Hepatic stellate cell (primary cell): ENCODE data around the gene RABL3.
"Not testable (repeated sequence)": the region's sequence is repeated elsewhere in the genome, so short reads cannot be mapped to it uniquely, and the experiment has no call there.

Experiments used
- DNase-seq: peaks from one replicate; pipeline ENCODE4 v3.0.0; 2011; ENCODE audit warnings: low spot score

The RABL3 gene

DNA sequence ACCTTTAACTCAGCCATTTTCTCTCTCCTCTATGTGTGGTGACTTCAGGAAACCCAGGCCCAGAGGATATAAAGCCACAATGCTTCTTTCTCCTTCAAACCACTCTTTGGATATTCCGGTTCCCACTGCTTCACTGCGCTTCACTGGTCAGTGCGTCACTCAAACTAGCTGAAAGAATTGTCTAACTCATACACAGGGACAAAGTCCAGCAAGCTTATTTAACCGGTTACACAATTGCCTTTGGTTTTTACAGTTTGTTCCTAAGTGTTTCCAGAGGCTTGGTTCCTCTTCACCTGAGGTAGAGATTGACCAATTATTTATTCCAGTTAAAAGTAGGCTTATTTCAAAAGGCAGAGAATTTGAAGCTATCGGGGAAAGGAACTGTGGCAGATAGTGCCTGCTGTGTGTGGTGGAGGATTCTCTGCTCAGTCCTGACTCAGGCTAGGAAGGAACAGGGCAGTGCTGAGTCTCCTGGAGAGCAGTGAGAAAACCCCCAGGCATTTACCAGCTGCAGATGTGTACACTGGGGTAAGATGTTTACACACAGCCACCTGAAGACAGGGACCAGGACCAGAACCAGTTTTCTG is 60.1 kb downstream of the RABL3 start, which contains the start of gene HGD:
HGD (minus strand) TSS at position 145 of the 587 bp plus-strand sequence; CDS start at position 17, 128 bp downstream.
- no peak for DNase-seq

DNA sequence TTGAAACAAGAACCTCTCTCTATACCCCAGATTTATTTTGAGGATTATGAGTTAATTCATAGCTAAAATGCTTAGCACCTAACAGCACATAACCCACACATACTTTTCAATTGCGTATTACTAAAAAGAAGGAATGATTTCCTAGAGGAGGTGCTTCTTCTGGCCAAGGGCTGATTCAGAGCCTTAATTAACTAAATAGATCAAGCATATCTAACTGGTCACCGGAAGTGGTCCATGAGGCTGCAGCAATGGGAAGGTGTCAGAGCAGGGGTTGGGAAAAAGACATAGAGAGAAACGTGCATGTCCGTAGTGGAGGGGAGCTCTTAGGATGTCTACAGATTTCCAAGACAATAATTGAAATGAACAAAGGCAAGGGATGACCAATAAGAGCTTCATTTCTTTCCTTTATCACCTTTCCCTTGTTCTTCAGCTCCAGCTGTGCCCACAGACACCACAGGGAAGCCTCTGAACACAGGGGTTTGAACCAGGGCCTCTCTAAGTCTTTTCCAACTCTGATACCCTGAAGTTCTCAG is 60.7 kb downstream of the RABL3 start:
- no peak for DNase-seq

DNA sequence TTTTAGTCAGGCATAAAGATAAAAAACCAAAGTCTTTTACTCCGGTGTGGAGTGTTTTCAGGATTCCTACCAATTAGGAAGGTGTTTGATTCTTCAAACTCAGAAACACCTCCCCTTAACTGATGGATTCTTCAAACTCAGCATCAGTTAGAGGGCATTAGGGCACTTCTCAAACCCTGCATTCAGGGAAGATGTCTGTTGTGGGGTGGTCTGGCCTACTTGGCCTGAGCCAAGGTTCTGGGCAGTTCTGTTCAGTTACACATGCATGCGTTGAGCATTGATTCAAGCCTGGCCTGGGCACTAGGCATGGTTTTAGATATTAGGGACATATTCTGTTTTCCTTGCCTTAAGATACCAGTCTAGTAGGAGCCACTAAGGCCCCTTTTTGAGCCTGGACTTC is 61.3 kb downstream of the RABL3 start:
- no peak for DNase-seq

DNA sequence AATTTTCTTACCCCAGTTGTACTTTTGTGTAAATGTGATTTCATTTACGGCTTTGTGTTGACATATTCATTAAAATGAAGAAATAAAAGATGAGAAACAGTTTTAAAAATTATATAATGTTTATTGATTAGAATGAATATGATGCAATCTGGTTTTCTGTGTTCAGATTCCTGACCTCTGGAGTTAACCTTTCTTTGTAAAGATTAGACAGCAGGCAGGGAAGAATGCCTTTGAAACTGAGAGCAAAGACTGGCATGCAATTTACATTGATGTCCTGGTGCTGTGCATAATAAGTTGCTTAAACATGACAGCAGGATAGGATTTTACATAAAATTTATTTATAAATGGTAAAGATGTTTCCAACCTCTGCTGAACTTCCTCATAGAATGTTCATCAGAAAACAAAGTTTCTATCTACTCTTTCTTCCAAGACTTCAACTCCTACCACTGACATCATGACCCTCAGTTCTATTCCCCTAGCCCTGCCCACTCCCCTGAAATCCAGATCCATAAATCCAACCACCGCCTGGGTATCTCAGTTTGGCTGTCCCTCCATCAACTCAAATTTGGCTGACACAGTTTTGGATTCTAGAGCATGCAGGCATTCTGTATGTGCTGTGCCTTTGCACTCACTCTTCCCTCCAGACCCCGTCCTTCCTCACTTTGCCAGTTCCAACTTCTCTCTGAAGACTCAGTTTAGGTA is 62.0 kb downstream of the RABL3 start:
- DNase-seq, result no peak

DNA sequence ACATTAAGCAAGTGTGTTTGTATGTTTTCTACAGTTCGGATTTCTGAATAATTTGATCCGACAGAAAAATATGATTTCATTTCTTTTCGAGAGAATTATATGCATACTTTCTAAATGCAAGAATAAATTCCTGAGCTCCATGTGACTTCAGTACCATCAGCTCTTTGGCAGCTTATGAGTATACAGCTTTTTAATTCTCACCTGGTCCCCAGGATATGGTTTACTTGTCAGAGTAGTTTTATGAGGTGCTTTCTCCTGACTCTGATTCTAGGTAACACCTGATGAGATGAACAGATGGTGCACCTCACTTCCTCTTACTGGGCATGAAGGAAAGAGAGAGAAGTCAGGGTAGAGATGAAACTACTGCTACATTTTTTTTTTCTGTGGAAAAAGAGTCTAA is 63.3 kb downstream of the RABL3 start:
- DNase-seq, result no peak

DNA sequence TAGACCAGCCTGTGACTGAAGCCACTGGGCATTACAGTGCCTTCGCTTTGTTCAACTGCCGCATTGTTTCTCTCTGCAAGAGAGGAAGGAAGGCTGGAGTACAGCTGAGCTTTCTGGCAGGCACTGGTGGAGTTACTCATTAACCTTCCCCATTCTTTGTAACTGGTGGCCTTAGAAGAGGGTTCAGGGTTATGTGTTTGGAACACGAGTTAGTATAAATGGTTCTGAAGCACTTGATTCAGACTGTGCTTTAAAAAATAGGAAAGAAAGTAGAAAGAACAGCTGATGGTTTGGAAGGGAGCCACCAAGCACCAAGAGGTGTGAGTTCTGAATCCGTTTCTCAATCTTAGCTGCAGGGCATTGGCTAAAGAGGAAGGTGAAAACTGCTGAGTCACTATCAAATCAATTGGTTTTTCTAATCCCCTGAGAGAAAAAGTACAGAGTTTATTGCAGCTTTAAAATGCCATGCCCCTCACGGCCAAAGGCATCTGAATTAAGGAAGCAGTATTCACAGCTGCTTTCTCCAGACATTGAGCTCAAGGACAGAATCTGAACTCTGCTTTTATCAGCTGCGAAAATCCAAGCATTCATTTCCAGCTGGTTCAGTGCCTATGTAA is 63.9 kb downstream of the RABL3 start:
- DNase-seq, result no peak

DNA sequence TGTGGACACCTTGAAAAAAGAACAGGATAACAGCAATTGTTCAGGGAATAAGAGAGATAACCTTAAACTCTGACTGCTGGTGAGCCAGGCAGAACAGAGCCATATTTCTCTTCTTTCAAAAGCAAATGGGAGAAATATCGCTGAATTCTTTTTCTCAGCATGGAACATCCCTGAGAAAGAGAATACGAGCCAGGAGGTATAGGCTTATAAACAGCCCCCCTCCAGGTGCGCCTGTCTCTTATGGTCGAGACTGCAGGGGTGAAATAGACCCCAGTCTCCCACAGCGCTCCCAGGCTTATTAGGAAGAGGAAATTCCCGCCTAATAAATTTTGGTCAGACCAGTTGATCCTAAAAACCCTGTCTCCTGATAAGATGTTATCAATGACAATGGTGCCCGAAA is 65.1 kb downstream of the RABL3 start:
- not testable (repeated sequence) for DNase-seq

DNA sequence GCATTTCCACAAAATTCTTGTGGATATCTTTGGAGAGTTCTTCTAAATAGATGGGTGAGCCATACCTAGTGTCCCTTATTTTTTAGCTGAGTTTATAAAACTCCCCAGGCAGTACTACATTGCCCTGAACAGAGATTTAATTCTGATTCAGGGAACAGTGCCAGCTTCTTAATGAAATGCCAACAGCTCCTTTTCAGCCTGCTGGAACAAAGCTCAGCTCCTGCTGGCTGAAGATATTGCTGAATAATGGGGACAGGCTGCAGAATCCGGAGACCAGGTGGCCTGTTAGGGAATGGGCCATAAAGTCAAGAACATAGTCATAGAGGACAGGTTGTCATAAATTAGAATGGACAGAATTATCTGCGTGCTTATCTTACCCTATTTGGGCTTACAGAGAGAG is 69.2 kb downstream of the RABL3 start:
- no peak for DNase-seq

DNA sequence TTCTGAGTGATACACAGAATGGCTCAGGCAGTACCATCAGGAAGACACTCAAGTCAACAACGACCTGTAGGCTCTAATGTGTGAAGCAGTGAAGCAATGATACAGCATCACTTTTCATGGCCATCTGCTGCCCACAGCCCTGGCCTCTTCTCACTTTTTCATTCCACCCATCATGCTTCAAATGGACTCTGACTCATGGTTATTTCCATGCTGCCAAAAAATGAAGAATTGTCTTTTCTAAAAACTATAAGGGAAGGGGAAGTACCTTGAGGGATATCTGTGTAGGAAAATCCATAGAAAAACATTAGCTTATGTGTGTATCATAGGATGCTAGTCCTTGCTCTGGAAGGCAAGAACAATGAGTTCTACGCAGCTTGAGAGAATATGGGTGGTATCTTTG is 71.7 kb downstream of the RABL3 start:
- DNase-seq, result no peak

DNA sequence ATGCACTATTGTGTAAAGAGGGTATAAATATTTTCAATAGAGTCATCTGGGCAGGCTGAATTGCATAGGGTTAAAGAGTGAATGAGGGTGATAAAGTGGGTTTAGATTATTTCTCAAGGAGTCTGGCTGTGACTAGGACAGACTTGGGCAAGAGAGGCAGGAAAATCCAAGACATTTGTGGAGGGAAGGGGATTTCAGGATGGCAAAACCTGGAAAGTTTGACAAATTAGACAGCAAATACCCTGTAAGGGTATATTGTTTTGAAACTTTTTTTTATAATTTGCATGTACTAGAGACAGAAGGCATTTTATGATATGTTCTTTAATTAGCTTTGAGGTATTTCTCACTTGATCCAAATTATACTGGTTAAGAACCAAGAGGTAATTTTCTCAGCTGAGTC is 77.4 kb downstream of the RABL3 start:
- DNase-seq, result no peak

DNA sequence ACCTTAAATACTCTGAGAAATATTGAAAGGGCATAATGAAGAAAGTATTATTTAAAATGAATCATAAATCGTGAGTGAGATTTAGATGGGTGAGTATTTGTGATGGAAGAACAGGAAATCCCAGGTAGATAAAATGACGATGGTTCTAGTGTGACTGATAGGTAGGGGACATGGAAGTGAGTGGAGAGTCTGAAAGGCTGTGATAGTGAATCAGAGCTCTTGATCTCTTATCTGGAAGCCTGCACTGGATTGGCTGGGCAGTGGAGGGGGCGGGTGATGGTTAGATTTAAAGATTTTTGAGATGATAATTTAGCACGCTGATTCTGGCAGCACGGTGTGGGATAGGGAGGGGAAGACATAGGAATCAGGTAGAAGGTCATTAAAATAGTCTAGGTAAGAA is 80.4 kb downstream of the RABL3 start:
- DNase-seq, result no peak

DNA sequence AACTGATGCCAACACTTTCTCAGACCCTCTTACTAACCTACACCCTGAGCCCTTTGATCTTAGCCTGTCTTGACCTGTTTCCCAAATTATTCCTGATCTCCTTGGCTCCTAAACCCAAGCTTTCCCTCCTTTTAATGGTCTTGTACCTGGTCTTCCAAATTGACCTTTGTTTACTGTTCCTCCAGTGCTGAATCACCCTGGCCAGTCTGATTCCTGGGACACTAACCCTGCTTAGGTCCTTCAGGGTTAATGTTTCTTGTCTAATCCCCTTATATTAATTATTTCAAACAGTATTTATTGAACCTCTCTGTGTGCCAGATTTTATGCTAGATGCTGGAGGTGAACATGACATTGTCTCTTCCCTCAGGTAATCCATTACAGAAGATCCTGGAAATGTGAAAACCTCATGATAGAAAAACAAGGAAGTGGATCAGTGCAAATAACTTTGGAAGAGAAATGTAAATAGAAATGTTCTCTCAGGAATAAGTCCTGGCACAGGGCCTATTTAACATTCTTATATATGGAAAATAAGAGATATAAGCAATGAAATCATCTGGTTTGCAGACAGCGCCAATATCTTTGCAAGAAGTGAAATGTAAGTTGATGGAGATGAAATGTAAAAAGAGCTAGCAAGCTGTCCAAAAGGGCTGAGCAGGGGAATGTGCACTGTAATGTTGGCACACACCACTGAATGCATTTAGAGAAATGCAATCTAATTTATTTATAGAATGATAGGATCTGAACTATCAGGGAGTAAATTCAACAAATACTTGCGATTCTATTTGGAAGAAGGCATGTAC is 81.0 kb downstream of the RABL3 start:
- DNase-seq, result no peak

DNA sequence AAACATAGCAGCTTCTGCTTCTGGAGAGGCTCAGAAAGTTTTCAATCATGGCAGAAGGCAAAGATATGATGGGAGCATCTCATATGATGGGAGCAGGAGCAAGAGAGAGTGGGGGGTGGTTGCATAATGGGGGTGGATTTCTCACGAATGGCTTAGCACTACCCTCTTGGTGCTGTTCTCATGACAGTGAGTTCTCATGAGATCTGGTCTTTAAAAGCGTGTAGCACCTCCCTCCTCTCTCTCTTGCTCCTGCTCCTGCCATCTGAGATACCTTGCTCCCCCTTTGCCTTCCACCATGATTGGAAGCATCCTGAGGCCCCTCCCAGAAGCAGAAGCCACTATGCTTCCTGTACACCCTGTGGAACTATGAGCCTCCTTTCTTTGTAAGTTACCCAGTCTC is 82.5 kb downstream of the RABL3 start:
- DNase-seq, result no peak

DNA sequence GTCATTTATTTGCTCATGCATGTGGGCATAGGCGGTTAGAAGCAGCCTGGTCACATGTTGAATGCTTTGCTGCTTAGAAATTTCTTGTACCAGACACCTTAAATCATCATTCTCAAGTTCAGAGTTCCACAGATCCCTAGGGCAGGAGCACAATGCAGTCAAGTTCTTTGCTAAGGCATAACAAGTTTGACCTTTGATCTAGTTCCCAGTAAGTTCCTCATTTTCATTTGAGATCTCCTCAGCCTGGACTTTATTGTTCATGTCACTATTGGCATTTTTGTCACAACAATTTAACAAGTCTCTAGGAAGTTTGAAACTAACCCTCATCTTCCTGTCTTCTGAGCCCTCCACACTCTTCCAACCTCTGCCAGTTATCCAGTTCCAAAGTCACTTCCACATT is 83.0 kb downstream of the RABL3 start:
- no peak for DNase-seq

DNA sequence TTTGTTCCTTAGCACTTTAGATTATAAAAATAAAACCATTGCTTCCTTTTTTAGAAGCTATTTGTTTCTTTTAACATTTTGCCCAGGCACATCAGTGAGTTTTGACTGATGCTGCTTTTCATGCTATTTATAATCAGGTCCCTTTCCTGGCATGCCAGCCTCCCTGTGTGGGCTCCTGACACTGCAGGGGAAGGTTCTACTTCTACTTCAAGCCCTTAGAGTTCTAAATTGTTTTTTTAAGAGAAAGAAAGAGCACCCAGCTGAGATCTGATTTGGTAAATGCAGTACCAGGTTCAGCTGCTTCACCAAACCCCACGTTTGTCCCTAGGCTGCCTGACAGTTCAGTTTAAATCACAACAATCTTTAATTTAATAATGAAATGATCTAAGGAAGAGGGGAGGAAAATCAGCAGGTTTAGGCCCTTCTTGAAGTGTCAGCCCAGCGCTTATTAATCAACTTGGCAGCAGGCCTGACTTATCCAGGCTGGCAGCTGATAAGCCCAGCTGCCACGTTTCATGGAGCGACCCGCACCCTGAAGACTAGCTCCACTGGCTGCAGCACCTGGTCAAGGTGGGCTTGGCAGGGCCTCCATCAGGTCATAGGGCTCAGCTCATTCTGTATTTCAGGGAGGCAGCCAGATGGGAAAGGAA is 89.3 kb downstream of the RABL3 start:
- no peak for DNase-seq

DNA sequence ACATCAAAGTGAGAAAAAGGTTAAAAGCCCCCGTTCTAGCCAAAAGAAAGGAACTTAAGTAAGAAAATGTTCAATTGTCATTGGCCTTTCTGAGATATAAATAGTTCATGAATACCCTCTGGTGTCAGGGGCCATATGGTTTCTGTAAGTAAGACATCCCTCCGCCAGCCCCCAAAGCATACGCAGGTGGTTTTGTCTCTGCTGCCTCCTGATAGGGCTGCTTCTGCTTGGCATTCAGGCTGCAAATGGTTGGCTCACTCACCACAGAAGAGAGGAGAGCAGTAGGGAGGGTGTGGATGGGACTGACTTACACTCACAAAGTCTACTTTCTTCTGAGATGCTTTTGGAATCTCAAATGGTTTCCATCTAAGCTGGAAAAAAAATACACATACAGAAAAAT is 90.0 kb downstream of the RABL3 start:
- no peak for DNase-seq

DNA sequence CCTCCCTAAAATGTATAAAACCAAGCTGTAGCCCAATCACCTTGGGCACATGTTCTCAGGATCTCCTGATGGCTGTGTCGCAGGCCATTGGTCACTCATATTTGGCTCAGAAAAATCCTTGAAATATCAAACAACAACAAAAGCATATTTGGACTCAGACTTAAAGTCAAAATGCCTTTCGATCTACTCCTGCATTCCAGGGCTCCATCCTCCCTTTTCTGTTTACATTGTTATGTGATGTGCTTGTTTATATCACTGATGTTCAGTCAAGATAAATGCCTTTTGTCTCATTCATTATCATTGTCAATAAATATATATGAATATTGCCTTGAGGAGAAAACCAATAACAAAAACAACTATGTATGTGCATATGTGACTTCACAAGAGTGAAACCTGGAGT is 92.0 kb downstream of the RABL3 start:
- DNase-seq, result no peak

DNA sequence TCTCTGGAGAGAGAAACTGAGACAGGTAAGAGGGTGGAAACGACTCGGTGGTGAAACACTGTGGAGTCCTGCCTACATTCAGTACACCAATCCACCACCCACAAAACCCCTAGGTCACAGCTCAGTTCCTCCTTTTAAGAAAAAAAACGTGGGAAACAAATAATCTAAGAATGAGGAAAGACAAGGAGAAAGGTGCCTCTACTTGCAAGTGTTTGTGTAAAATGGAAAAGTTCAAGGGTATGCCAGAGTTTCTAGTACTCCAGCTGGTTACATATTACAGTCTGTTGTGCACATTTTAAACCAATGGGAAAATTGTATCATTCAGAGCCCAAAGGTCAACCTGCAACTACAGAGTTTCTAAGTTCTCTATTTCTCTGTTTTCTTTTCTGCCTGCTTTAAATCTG is 92.5 kb downstream of the RABL3 start:
- no peak for DNase-seq

DNA sequence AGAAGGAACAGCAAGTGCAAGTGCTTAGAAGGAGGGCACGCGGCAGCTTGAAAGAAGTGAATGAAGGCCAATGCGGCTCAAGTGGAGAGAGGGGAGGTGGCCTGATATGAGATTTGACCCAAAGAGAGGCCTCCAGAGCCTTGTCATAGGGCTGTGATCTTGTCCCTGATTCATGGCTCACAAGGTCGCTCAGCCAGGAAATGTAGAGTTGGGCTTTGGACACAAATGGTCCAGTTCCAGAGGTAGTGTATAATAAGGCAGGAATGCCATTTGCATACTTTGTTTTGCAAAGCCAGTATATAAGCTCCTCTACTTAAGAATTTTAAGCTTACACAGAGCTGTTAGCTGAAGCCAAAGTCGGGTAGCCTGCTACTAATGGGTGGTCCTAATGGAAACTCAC is 94.0 kb downstream of the RABL3 start:
- no peak for DNase-seq

DNA sequence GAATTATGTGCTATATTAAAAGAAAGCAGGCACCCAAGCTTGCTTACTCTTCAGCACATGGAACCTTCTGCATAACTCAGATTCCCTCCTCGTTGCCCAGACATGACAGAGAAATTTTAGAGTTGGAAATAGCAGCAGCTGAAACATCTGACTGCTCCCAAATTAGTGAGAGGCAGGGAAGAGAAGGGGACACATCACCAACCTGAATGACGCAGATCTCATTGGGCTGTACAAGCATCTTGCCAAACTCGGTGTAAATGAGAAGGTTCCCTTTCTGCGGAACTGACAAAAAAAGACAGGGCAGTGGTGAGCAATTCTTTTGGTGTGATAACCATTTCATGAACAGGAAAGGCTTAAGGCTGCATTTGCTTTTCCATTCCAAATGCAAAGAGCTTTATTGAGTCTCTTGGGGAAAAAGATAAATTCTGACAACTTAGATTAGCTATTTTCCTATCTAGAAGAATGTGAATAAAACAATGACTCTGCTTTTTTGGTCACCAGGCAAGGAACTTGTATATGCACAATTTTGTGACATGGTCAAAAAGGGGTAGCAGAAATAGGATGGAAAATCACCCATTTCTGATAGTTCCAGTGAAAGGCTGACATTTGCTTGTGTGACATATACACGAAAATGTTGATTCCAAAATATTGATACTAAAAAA is 95.4 kb downstream of the RABL3 start:
- DNase-seq, result no peak

DNA sequence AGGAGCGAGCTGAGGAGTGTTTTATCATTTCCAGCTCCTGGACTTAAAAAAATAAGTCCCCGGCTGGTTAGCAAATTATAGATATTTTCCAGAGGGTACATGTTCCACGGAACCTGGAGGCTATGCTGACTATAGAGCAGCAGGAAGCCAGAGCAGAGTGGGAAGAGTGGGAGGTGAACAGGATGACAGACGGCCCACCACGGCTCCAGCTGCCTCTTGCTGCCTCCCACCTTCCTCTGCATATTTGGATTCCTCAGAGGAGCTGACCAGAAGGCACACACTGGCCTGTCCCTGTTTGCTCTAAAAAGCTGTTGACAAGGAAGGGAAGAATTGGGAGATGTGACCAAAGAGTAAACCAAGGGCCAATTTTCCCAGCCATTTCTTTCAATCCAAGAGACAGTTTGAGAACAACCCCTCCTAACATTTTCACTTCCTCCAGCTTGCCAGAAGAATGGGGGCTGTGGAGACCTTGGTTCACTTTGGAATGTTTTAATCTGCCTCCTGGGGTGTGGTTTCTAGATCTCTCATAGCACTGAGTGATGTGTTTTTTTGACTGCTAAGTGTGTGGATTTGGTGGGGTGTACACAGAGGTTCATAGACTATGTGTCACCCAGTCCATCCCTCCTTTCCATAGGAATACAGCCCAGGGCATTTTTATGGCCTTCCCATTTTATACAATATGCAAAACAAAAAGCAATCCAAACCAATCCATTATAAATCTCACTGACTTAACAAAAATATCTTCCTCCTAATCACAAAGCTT is 97.1 kb downstream of the RABL3 start:
- no peak for DNase-seq
